Upper lobe of right lung (tissue), 1 donor: ENCODE measurements around the gene RAB40C. TPM values are rescaled to one million over a fixed set of nuclear protein-coding genes. Genes with fewer than 3 reads are reported as not detected.

Experiments used
- ATAC-seq: fragments of 200-7000 bp; cut with Tn5 transposase; one replicate; pipeline ENCODE4 v1.9.1; 2020; ENCODE audit warnings: mild to moderate bottlenecking, moderate library complexity
- DNase-seq: peaks from one replicate; pipeline ENCODE4 v3.0.0-alpha.2; 2020
- H3K27ac ChIP-seq: fragments of 200-600 bp; one replicate; pipeline ENCODE4 v1.8.0; 2022
- H3K27me3 ChIP-seq: fragments of 200-600 bp; one replicate; pipeline ENCODE4 v1.8.0; 2022; ENCODE audit warnings: mild to moderate bottlenecking
- H3K36me3 ChIP-seq: fragments of 200-600 bp; one replicate; pipeline ENCODE4 v1.8.0; 2022
- H3K4me1 ChIP-seq: fragments of 200-600 bp; one replicate; pipeline ENCODE4 v1.8.0; 2022
- H3K4me3 ChIP-seq: fragments of 200-600 bp; one replicate; pipeline ENCODE4 v1.8.0; 2022; ENCODE audit warnings: mild to moderate bottlenecking
- H3K9me3 ChIP-seq: fragments of 200-600 bp; one replicate; pipeline ENCODE4 v1.8.0; 2022
- intact Hi-C: fragments of 100-400 bp; cut with DNase I; formaldehyde crosslinking; loops from one replicate; pipeline ENCODE4 v1.11.0; 2022
- total RNA-seq: library from RNA; stranded (reverse); fragmentation: NEBNext Ultra II Directional; extraction: Animal tissue kit (Norgen Biotek cat#: 25700); gene quantifications from one replicate; pipeline ENCODE4 v1.2.1, GENCODE V29; 2021
- TF ChIP-seq, protein P1 (sequence below): fragments of 200-600 bp; IDR thresholded peaks from one replicate; pipeline ENCODE4 v1.8.0; 2022; ENCODE audit warnings: antibody characterized with exemption
- donor health status: DM: no; HTN: yes; CAD: no; lungs with severe emphysema.

RAB40C gene
- total RNA-seq, 1 donor from 2014 or later = 47.6 TPM

DNA sequence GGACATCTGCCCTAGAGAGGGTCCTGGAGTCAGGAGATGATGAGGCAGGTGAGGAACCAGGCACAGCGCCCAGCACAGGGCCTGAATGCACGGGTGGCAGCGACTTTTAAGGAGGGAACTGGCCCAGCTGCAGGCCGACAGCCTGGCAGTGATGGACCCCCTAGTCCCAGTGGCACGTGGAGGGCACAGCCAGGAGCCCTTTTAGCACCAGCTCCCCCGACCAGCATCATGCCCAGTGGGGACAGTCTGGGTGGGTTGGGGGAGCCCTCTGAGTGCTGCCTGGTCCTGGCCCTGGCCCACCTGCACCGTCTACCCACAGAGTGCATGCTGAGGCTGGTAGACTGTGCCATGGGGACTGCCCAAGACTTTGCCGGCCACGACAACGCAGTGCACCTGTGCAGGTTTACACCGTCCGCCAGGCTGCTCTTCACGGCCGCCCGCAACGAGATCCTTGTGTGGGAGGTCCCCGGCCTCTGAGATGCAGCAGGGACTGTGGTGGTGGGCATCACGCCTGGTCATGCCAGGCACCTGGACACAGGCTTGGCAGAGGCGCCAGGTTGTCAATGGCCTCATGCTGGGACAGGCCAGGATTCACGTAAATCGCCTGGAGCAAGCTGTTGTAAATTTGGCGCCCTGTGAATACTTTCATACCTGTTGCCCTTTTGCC lies 77.4 kb downstream of the RAB40C start:
- no peaks in the 10 kb centered on the region for H3K27me3 ChIP-seq
- ATAC-seq (no peak), DNase-seq (no peak)
- H3K4me3 ChIP-seq = peak overlapping the region; percentile 97
- TF ChIP-seq, protein P1, sequence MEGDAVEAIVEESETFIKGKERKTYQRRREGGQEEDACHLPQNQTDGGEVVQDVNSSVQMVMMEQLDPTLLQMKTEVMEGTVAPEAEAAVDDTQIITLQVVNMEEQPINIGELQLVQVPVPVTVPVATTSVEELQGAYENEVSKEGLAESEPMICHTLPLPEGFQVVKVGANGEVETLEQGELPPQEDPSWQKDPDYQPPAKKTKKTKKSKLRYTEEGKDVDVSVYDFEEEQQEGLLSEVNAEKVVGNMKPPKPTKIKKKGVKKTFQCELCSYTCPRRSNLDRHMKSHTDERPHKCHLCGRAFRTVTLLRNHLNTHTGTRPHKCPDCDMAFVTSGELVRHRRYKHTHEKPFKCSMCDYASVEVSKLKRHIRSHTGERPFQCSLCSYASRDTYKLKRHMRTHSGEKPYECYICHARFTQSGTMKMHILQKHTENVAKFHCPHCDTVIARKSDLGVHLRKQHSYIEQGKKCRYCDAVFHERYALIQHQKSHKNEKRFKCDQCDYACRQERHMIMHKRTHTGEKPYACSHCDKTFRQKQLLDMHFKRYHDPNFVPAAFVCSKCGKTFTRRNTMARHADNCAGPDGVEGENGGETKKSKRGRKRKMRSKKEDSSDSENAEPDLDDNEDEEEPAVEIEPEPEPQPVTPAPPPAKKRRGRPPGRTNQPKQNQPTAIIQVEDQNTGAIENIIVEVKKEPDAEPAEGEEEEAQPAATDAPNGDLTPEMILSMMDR = no peak
- peaks cover 26% of the 10 kb centered on the region for H3K36me3 ChIP-seq
- no peaks in the 10 kb centered on the region for H3K9me3 ChIP-seq
- H3K4me1 ChIP-seq = peaks cover 12% of the 10 kb centered on the region
- peak overlapping the region; percentile 87 for H3K27ac ChIP-seq
- intact Hi-C loops = no loop called here

DNA sequence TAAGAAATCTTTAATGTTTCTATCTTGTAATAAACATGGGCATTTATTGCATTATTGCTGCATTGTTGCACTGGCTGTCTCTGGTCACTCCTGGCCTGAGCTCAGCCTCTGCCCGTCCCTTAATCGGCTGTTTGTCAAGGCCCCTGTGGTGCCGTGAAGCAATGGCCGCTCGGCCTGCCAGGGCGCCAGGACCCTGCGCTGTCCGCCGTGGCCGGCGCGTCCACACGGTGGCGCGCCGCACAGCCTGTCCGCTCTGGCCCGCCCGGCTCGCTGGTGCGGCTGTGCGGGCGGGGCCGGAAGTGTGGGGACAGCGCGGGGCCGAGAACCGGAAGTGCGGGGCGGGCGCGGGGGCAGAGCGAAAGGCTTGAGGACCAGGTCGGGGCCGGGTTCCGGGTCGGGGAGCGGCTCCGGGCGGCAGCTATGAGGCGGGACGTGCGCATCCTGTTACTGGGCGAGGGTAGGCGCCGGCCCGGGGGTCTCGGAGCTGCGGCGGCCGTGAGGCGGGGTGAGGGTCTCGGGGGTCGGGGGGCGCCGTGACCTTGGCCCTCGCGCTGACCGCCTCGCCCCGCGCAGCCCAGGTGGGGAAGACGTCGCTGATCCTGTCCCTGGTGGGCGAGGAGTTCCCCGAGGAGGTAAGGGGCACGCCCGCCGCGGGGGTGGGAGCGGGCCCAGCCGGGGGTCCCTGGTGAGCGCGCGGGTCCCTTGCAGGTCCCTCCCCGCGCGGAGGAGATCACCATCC lies 78.1 kb downstream of the RAB40C start, which contains the start of gene RHOT2:
TSS of gene RHOT2 (plus strand) at position 353 of the 739 bp plus-strand sequence. CDS start at position 421, 68 bp downstream.
- H3K27me3 ChIP-seq = no peaks in the 10 kb centered on the region
- intact Hi-C loops = no loop called here
- no peaks in the 10 kb centered on the region for H3K9me3 ChIP-seq
- TF ChIP-seq, protein P1 = peak; percentile 84
- H3K36me3 ChIP-seq = peaks cover 33% of the 10 kb centered on the region
- ATAC-seq (peak; percentile 96), DNase-seq (peak; percentile 97)
- peak within 1 kb of the TSS; percentile 97 for H3K4me3 ChIP-seq
- H3K4me1 ChIP-seq = peaks cover 12% of the 10 kb centered on the region
- H3K27ac ChIP-seq = peak within 1 kb of the TSS; percentile 87

DNA sequence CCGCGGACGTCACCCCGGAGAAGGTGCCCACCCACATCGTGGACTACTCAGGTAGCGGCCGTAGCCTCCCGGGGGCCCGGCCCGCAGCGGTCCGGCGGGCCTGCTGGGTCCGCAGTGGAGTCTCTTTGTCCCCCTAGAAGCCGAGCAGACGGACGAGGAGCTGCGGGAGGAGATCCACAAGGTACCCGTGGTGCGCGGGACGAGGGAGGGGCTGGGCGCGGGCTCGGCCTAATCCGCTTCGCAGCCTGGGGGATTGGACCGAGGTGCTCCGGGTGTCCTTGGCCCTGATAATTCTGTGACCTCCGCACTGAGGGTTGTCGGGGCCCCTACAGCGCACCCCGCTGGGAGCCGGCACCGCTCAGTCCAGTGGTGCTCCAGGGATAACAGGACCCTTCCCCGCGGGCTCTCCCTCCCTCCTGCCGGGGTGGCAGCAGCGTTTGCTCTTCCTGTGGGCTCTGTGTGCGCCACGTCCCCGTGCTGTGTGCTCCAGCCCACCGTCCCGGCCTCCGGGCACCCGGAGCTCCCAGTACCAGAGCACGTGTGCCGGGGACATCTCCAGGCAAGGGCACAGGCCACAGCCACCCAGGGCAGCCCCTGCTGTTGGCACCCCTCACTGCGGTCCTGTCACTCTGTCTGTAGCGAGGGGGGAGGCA lies 78.8 kb downstream of the RAB40C start:
- Histone ChIP-seq H3K27me3 (no peaks in the 10 kb centered on the region), H3K9me3 (no peaks in the 10 kb centered on the region), H3K27ac (peak overlapping the region; percentile 87), H3K4me3 (peak overlapping the region; percentile 97), H3K4me1 (peaks cover 12% of the 10 kb centered on the region), H3K36me3 (peaks cover 40% of the 10 kb centered on the region)
- intact Hi-C loops = no loop called here
- TF ChIP-seq, protein P1 = no peak
- no peak for ATAC-seq
- DNase-seq = no peak

DNA sequence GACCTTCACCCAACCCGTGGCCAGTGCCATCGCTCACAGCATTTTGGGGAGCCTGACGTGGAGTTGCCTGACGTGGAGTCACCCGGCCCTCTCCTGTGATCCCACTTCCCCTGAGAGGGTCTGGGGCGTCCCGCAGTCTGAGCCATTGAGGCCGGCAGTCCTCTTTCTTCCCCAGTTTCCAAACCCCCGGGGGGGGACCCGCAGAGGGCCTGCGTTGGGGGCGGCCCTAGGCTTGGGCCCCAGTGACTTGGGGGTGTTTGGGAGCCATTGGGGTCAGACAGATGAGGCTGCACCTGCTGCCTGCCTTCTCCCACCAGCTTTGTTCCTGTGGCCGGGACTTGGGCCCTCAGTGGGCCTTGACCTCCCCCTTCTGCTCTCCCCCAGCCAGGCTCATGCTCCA lies 79.8 kb downstream of the RAB40C start:
- intact Hi-C loops = no loop called here
- Histone ChIP-seq H3K27me3 (no peaks in the 10 kb centered on the region), H3K4me1 (peaks cover 15% of the 10 kb centered on the region), H3K27ac (no peak overlapping the region), H3K4me3 (no peak overlapping the region), H3K36me3 (peaks cover 40% of the 10 kb centered on the region), H3K9me3 (no peaks in the 10 kb centered on the region)
- ATAC-seq (no peak), DNase-seq (no peak)
- TF ChIP-seq, protein P1 = no peak

DNA sequence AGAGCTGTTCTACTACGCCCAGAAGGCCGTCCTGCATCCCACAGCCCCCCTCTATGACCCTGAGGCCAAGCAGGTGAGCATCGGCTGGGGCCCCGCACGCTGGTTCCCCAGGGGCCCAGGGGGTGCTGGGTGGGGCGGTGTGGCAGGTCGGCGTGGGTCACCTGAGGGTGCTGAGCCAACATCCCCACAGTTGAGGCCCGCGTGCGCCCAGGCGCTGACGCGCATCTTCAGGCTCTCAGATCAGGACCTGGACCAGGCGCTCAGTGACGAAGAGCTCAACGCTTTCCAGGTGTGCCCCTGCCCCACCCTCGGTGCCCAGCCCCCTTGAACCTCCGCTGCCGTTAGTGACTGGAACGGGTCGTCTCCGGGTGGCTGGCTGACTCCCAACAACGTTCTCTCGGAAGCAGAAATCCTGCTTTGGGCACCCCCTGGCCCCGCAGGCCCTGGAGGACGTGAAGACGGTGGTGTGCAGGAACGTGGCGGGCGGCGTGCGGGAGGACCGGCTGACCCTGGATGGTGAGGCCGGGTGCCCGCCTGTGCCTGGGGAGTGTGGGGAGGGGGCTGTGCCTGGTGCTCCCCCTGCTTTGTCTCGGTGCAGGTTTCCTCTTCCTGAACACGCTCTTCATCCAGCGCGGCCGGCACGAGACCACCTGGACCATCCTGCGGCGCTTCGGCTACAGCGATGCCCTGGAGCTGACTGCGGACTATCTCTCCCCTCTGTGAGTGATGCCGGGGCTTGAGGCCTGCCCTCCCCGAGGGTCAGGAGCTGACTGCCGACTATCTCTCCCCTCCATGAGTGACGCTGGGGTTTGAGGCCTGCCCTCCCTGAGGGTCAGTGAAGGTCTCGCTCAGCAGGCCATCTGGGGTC lies 80.9 kb downstream of the RAB40C start:
- no peak overlapping the region for H3K4me3 ChIP-seq
- no peak for DNase-seq
- intact Hi-C loops = no loop called here
- H3K36me3 ChIP-seq = peaks cover 40% of the 10 kb centered on the region
- H3K27me3 ChIP-seq = no peaks in the 10 kb centered on the region
- peaks cover 22% of the 10 kb centered on the region for H3K4me1 ChIP-seq
- TF ChIP-seq, protein P1 = no peak
- H3K27ac ChIP-seq = no peak overlapping the region
- no peak for ATAC-seq
- H3K9me3 ChIP-seq = no peaks in the 10 kb centered on the region
